ENCODE results near the gene WDTC1. TPM values are rescaled to one million over a fixed set of nuclear protein-coding genes. Genes with fewer than 3 reads are reported as not detected.

The WDTC1 gene
- total RNA-seq, 1 experiment from 2014 or later: 24.6 TPM

- peaks cover 19% of the 10 kb centered on the region for H3K4me1 ChIP-seq (ENCODE audit: control insufficient read depth, insufficient read depth, low read length)
- no peak within 1 kb of the TSS; the same call in 1 of the 2 replicates for H3K27ac ChIP-seq (ENCODE audit: low read length)
- H3K27me3 ChIP-seq (ENCODE audit: control insufficient read depth, insufficient read depth, low read length): no peaks in the 10 kb centered on the region
- no TSS peak for BruUV-seq (replicated peaks)
- H3K36me3 ChIP-seq (ENCODE audit: control insufficient read depth, insufficient read depth, low read length): no peaks in the 10 kb centered on the region
- TF ChIP-seq SIN3A (IDR thresholded peaks at IDR 0.05; ENCODE audit: borderline replicate concordance, insufficient read depth, low read depth, low read length) (no peak), POLR2AphosphoS5 (IDR thresholded peaks at IDR 0.05; ENCODE audit: low read depth, low read length) (no peak), TCF7L2 (IDR thresholded peaks at IDR 0.05; ENCODE audit: low read depth, low read length) (no peak), REST (IDR thresholded peaks at IDR 0.05; ENCODE audit: insufficient read depth in 1 of 2, low read depth in 2 of 2, low read length in 1 of 2) (no peak)
- TF ChIP-seq, protein P1, sequence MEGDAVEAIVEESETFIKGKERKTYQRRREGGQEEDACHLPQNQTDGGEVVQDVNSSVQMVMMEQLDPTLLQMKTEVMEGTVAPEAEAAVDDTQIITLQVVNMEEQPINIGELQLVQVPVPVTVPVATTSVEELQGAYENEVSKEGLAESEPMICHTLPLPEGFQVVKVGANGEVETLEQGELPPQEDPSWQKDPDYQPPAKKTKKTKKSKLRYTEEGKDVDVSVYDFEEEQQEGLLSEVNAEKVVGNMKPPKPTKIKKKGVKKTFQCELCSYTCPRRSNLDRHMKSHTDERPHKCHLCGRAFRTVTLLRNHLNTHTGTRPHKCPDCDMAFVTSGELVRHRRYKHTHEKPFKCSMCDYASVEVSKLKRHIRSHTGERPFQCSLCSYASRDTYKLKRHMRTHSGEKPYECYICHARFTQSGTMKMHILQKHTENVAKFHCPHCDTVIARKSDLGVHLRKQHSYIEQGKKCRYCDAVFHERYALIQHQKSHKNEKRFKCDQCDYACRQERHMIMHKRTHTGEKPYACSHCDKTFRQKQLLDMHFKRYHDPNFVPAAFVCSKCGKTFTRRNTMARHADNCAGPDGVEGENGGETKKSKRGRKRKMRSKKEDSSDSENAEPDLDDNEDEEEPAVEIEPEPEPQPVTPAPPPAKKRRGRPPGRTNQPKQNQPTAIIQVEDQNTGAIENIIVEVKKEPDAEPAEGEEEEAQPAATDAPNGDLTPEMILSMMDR (IDR thresholded peaks at IDR 0.05): no peak
- peak within 1 kb of the TSS in 1 of 2 experiments; percentile 36; a peak in 2 of 4 replicates for H3K4me3 ChIP-seq (ENCODE audit: low read depth in 2 of 2, low read length in 2 of 2)
- ChIA-PET POLR2A (no interaction called here), CTCF (no interaction called here)
- no peaks in the 10 kb centered on the region for H3K9me3 ChIP-seq (ENCODE audit: control insufficient read depth, insufficient read depth, low read depth, low read length)
- DNase-seq (ENCODE audit: low read depth, low spot score): no peak
- intact Hi-C loops (cut with micrococcal nuclease; ENCODE audit: unreplicated experiment) (no loop called here), in situ Hi-C loops (cut with HindIII; ENCODE audit: low pct_unique_long_range_greater_than_20kb, low sequenced_read_pairs) (no loop called here)
- ATAC-seq: peak; percentile 79
These were observed 107.3 kb downstream of the WDTC1 start, which contains the start of gene SYTL1 for GRCh38 chr1:27341525-27342252. SYTL1 (plus strand) TSS chr1:27342022; CDS start chr1:27345335, 3,313 bp downstream.

- POLR2A ChIA-PET: interaction anchor here (0.6 kb wide), 1 partner anchor 104 kb away, joined by 4 read pairs; no protein-coding TSS in a partner anchor
- H3K36me3 ChIP-seq (ENCODE audit: control insufficient read depth, insufficient read depth, low read length): no peaks in the 10 kb centered on the region
These were observed 108.0 kb downstream of the WDTC1 start for GRCh38 chr1:27342391-27342777.

More at GRCh38 chr1:27342391-27342777, 108.0 kb downstream of the WDTC1 start:
- in situ Hi-C loops (cut with HindIII; ENCODE audit: low pct_unique_long_range_greater_than_20kb, low sequenced_read_pairs) (no loop called here), intact Hi-C loops (cut with micrococcal nuclease; ENCODE audit: unreplicated experiment) (no loop called here)
- Histone ChIP-seq H3K27me3 (ENCODE audit: control insufficient read depth, insufficient read depth, low read length) (no peaks in the 10 kb centered on the region), H3K4me1 (ENCODE audit: control insufficient read depth, insufficient read depth, low read length) (peaks cover 19% of the 10 kb centered on the region), H3K4me3 (ENCODE audit: low read depth in 2 of 2, low read length in 2 of 2) (peak overlapping the region in 1 of 2 experiments; percentile 36; a peak in 2 of 4 replicates), H3K27ac (ENCODE audit: low read length) (no peak overlapping the region), H3K9me3 (ENCODE audit: control insufficient read depth, insufficient read depth, low read depth, low read length) (no peaks in the 10 kb centered on the region)
- TF ChIP-seq SIN3A (IDR thresholded peaks at IDR 0.05; ENCODE audit: borderline replicate concordance, insufficient read depth, low read depth, low read length): no peak
- TF ChIP-seq, protein P1 (IDR thresholded peaks at IDR 0.05): no peak
- TF ChIP-seq POLR2AphosphoS5 (IDR thresholded peaks at IDR 0.05; ENCODE audit: low read depth, low read length): no peak
- TF ChIP-seq REST (IDR thresholded peaks at IDR 0.05; ENCODE audit: insufficient read depth in 1 of 2, low read depth in 2 of 2, low read length in 1 of 2): no peak
- no peak for TF ChIP-seq TCF7L2 (IDR thresholded peaks at IDR 0.05; ENCODE audit: low read depth, low read length)
- BruUV-seq (replicated peaks): no TSS peak
- peak; percentile 28; the same call in 1 of the 2 replicates for ATAC-seq
- CTCF ChIA-PET: no interaction called here
- DNase-seq (ENCODE audit: low read depth, low spot score): no peak
